Uterine smooth muscle cell (primary cell): ENCODE results near the gene TNXB. TPM values are rescaled to one million over a fixed set of nuclear protein-coding genes. Genes with fewer than 3 reads are reported as not detected.

ENCODE experiments used
- total RNA-seq: library from RNA; depleted of rRNA; stranded (reverse); fragments of >200 nt; gene quantifications from 2 replicates; pipeline ENCODE4 v1.2.3, GENCODE V29; 2014

TNXB gene
- 5.9 and 6.7 TPM in 2 replicates for total RNA-seq

GRCh38 chr6:32109114-32109764 lies at the start of gene TNXB:
TNXB (minus strand) TSS chr6:32109338; CDS start chr6:32098198, 11,140 bp downstream.

GRCh38 chr6:32153564-32154513 lies 44.7 kb upstream of the TNXB start, which contains the start of gene PPT2:
PPT2 (plus strand) TSS chr6:32154141; CDS start chr6:32154595, 454 bp downstream.

GRCh38 chr6:32151863-32152768 lies 43.0 kb upstream of the TNXB start, which contains the start of gene PRRT1:
PRRT1 (minus strand) TSS chr6:32151939; CDS start chr6:32151827, 112 bp downstream.

GRCh38 chr6:32127717-32128592 lies 18.8 kb upstream of the TNXB start, which contains the start of gene ATF6B:
ATF6B (minus strand) TSS chr6:32128246; CDS start chr6:32128207, 39 bp downstream.

GRCh38 chr6:32037598-32038524 lies 71.3 kb downstream of the TNXB start, which contains the start of gene CYP21A2:
CYP21A2 (plus strand) TSS chr6:32038415; CDS start chr6:32038423, 8 bp downstream.

GRCh38 chr6:32014547-32014946 lies 94.6 kb downstream of the TNXB start, which contains the start of gene C4B:
C4B (plus strand) TSS chr6:32014795; CDS start chr6:32014846, 51 bp downstream.

Other genes starting within 250 kb of the TNXB start
- 72.7 and 128 TPM in 2 replicates for gene NEU1, start 246.5 kb downstream of the TNXB start, total RNA-seq
- gene SLC44A4, start 230.3 kb downstream of the TNXB start, total RNA-seq = 0.25 TPM in 1 of 2 replicates, not detected in the other
- 74.0 and 94.5 TPM in 2 replicates for gene EHMT2, start 211.6 kb downstream of the TNXB start, total RNA-seq
- 4.9 and 8.1 TPM in 2 replicates for gene ZBTB12, start 207.3 kb downstream of the TNXB start, total RNA-seq
- 0.77 and 2.0 TPM in 2 replicates for gene C2, start 181.6 kb downstream of the TNXB start, total RNA-seq
- gene CFB, start 163.2 kb downstream of the TNXB start, total RNA-seq = 2.3 and 5.6 TPM in 2 replicates
- 121 and 171 TPM in 2 replicates for gene NELFE, start 150.4 kb downstream of the TNXB start, total RNA-seq
- 50.1 and 53.1 TPM in 2 replicates for gene SKIC2, start 150.2 kb downstream of the TNXB start, total RNA-seq
- 14.1 and 17.1 TPM in 2 replicates for gene DXO, start 137.2 kb downstream of the TNXB start, total RNA-seq
- 2.3 and 13.4 TPM in 2 replicates for gene C4A, start 127.3 kb downstream of the TNXB start, total RNA-seq
- gene C4B, start 94.5 kb downstream of the TNXB start, total RNA-seq = 2.0 and 6.0 TPM in 2 replicates
- gene CYP21A2, start 70.9 kb downstream of the TNXB start, total RNA-seq = not detected in 2 replicates
- gene ATF6B, start 18.9 kb upstream of the TNXB start, total RNA-seq = 12.1 and 17.9 TPM in 2 replicates
- gene FKBPL, start 20.9 kb upstream of the TNXB start, total RNA-seq = 5.2 and 7.9 TPM in 2 replicates
- gene PRRT1, start 42.6 kb upstream of the TNXB start, total RNA-seq = 0.11 and 0.12 TPM in 2 replicates
- gene PPT2, start 44.8 kb upstream of the TNXB start, total RNA-seq = 9.5 and 14.6 TPM in 2 replicates
- 0.66 and 1.00 TPM in 2 replicates for gene EGFL8, start 55.3 kb upstream of the TNXB start, total RNA-seq
- 12.4 and 15.7 TPM in 2 replicates for gene AGPAT1, start 66.7 kb upstream of the TNXB start, total RNA-seq
- gene RNF5, start 69.1 kb upstream of the TNXB start, total RNA-seq = 29.0 and 30.9 TPM in 2 replicates
- gene AGER, start 74.9 kb upstream of the TNXB start, total RNA-seq = 0.12 and 0.44 TPM in 2 replicates
- gene PBX2, start 80.9 kb upstream of the TNXB start, total RNA-seq = 41.6 and 42.6 TPM in 2 replicates
- 0.44 and 0.87 TPM in 2 replicates for gene GPSM3, start 83.3 kb upstream of the TNXB start, total RNA-seq
- gene NOTCH4, start 114.7 kb upstream of the TNXB start, total RNA-seq = 0.62 and 1.4 TPM in 2 replicates